ENCODE results near the gene CLIC1.

The CLIC1 gene

GRCh38 chr6:31737315-31737990 is 1.1 kb upstream of the CLIC1 start:
- Mint-ChIP-seq H3K4me1 (ENCODE audit: low read depth) (peaks cover 67% of the 10 kb centered on the region), H3K27me3 (no peaks in the 10 kb centered on the region), H3K4me3 (peak overlapping the region; percentile 98), H3K9me3 (no peaks in the 10 kb centered on the region), H3K27ac (peak overlapping the region; percentile 96), H3K36me3 (ENCODE audit: low read depth) (peaks cover 66% of the 10 kb centered on the region)
- DNase-seq: no peak

DNA sequence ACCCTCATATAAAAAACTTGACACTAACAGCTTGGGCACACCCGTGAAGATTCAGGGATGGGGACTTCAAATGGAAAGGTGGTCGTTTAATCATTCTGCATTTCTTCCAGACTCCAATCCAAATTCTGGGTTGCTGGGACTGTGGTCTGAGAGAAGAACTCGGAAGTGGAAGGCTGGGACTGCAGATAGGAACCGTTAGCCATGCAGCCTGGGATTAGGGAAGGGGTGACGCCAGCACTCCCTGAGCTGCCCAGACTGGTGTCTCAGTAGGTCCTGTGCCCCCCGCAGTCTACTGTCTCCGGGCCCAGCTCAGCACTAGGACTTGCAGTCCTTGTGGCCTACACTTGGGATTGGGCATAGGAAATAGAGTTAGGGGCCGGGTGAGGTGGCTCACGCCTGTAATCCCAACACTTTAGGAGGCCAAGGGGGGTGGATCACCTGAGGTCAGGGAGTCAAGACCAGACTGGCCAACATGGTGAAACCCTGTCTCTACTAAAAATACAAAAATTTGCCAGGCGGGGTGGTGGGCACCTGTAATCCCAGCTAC is 511 bp upstream of the CLIC1 start:
- Mint-ChIP-seq H3K27ac (peak overlapping the region; percentile 96), H3K9me3 (no peaks in the 10 kb centered on the region), H3K36me3 (ENCODE audit: low read depth) (peaks cover 66% of the 10 kb centered on the region), H3K4me3 (peak overlapping the region; percentile 98), H3K4me1 (ENCODE audit: low read depth) (peaks cover 71% of the 10 kb centered on the region), H3K27me3 (no peaks in the 10 kb centered on the region)
- DNase-seq: no peak

GRCh38 chr6:31734821-31735406 is 1.4 kb downstream of the CLIC1 start:
- Mint-ChIP-seq H3K27me3 (no peaks in the 10 kb centered on the region), H3K36me3 (ENCODE audit: low read depth) (peaks cover 66% of the 10 kb centered on the region), H3K9me3 (no peaks in the 10 kb centered on the region)

DNA sequence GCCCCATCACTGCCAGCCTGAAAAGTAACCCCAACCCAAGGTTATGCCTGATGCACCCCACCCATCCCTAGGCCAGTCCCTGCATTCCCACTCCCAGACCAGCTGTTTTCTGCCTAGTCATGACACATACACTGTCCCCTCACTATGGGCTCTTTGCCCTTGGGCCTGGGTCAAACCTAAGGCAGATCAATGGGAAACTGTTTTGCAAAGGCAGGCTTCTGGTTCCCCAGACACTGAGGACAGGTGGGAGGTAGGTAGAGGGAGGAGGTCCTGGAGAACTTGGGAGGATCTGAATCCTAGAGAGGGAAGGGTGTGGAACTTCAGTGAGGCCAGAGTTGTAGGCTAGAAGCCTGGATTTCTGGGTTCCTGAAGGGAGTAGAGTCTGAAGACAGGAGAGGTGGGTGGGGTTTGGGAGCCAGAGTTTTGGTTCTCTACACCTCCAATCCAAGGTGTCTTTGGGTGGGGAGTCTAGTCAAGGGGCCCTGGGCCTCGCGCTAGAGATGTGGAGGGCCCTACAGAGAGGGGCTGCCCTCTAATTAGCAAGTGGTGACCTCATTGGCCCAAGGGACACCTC is 2.0 kb downstream of the CLIC1 start:
- peak overlapping the region; percentile 98 for H3K4me3 Mint-ChIP-seq
- H3K4me1 Mint-ChIP-seq (ENCODE audit: low read depth): peaks cover 65% of the 10 kb centered on the region
- no peaks in the 10 kb centered on the region for H3K27me3 Mint-ChIP-seq
- no peak for DNase-seq
- peaks cover 68% of the 10 kb centered on the region for H3K36me3 Mint-ChIP-seq (ENCODE audit: low read depth)
- peak overlapping the region; percentile 96 for H3K27ac Mint-ChIP-seq
- no peaks in the 10 kb centered on the region for H3K9me3 Mint-ChIP-seq

More at GRCh38 chr6:31734821-31735406, 1.4 kb downstream of the CLIC1 start:
- DNase-seq: peak; percentile 70
- H3K4me1 Mint-ChIP-seq (ENCODE audit: low read depth): peaks cover 67% of the 10 kb centered on the region
- peak overlapping the region; percentile 98 for H3K4me3 Mint-ChIP-seq
- peak overlapping the region; percentile 96 for H3K27ac Mint-ChIP-seq

DNA sequence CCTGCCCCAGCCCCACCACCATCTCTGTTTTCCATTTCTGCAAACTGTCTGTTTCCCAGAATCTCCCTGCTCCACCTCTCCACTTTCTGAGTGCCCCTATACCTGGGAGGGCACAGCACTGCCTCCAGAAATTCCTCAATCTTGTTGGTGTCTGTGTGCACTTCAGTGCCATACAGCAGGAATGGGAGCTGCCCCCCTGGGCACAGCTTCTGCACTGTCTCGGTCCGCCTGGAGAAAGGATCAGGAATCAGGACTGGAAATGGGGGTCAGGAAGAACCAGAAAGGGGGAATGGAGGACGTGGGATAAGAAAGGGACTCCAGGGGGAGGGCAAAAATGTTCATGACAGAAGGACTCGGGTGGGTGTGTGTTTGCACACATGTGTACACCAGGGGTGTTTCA is 2.6 kb downstream of the CLIC1 start:
- H3K27me3 Mint-ChIP-seq: no peaks in the 10 kb centered on the region
- H3K4me1 Mint-ChIP-seq (ENCODE audit: low read depth): peaks cover 65% of the 10 kb centered on the region
- H3K27ac Mint-ChIP-seq: peak overlapping the region; percentile 96
- DNase-seq: no peak
- H3K4me3 Mint-ChIP-seq: peak overlapping the region; percentile 98
- H3K9me3 Mint-ChIP-seq: no peaks in the 10 kb centered on the region
- peaks cover 72% of the 10 kb centered on the region for H3K36me3 Mint-ChIP-seq (ENCODE audit: low read depth)

GRCh38 chr6:31732029-31732428 is 4.3 kb downstream of the CLIC1 start:
- H3K4me3 Mint-ChIP-seq: no peak overlapping the region
- peaks cover 81% of the 10 kb centered on the region for H3K36me3 Mint-ChIP-seq (ENCODE audit: low read depth)
- peaks cover 63% of the 10 kb centered on the region for H3K4me1 Mint-ChIP-seq (ENCODE audit: low read depth)
- peak overlapping the region; percentile 44 for H3K27ac Mint-ChIP-seq
- no peak for DNase-seq
- H3K9me3 Mint-ChIP-seq: no peaks in the 10 kb centered on the region
- no peaks in the 10 kb centered on the region for H3K27me3 Mint-ChIP-seq

- no peaks in the 10 kb centered on the region for H3K9me3 Mint-ChIP-seq
- no peaks in the 10 kb centered on the region for H3K27me3 Mint-ChIP-seq
- no peak for DNase-seq
- H3K4me3 Mint-ChIP-seq: peak overlapping the region; percentile 80
- peak overlapping the region; percentile 84 for H3K27ac Mint-ChIP-seq
- peaks cover 70% of the 10 kb centered on the region for H3K4me1 Mint-ChIP-seq (ENCODE audit: low read depth)
- H3K36me3 Mint-ChIP-seq (ENCODE audit: low read depth): peaks cover 74% of the 10 kb centered on the region
Measured at GRCh38 chr6:31730631-31731086, 5.7 kb downstream of the CLIC1 start.

GRCh38 chr6:31729979-31730630 is 6.2 kb downstream of the CLIC1 start:
- Mint-ChIP-seq H3K9me3 (no peaks in the 10 kb centered on the region), H3K27me3 (no peaks in the 10 kb centered on the region), H3K27ac (peak overlapping the region; percentile 84), H3K36me3 (ENCODE audit: low read depth) (peaks cover 68% of the 10 kb centered on the region), H3K4me1 (ENCODE audit: low read depth) (peaks cover 72% of the 10 kb centered on the region), H3K4me3 (peak overlapping the region; percentile 80)
- peak; percentile 80 for DNase-seq

DNA sequence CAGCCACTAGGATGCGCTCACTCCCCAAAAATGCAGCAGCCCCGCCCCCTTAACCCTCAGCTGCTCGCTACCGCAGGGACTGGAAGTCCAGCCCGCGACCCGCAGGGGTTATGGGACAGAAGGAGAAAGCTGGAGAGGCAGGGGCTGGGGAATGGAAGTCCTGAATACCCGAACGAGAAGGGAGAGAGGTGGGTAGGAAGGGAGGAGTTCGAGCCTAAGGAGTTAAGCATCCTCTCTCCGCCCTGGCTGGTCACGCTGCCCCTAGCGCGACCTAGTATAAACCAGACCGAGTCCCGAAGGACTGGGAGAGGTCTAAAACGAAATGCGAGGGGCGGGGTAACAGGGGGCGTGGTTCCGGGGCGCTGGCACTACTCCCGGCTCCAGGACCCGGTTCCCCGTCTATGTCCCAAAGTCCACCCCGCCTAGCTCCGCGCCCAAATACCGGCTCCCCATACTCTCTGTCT is 6.8 kb downstream of the CLIC1 start:
- Mint-ChIP-seq H3K4me1 (ENCODE audit: low read depth) (peaks cover 72% of the 10 kb centered on the region), H3K27me3 (no peaks in the 10 kb centered on the region), H3K27ac (peak overlapping the region; percentile 84), H3K4me3 (peak overlapping the region; percentile 80), H3K36me3 (ENCODE audit: low read depth) (peaks cover 63% of the 10 kb centered on the region), H3K9me3 (no peaks in the 10 kb centered on the region)
- DNase-seq: peak; percentile 86

DNA sequence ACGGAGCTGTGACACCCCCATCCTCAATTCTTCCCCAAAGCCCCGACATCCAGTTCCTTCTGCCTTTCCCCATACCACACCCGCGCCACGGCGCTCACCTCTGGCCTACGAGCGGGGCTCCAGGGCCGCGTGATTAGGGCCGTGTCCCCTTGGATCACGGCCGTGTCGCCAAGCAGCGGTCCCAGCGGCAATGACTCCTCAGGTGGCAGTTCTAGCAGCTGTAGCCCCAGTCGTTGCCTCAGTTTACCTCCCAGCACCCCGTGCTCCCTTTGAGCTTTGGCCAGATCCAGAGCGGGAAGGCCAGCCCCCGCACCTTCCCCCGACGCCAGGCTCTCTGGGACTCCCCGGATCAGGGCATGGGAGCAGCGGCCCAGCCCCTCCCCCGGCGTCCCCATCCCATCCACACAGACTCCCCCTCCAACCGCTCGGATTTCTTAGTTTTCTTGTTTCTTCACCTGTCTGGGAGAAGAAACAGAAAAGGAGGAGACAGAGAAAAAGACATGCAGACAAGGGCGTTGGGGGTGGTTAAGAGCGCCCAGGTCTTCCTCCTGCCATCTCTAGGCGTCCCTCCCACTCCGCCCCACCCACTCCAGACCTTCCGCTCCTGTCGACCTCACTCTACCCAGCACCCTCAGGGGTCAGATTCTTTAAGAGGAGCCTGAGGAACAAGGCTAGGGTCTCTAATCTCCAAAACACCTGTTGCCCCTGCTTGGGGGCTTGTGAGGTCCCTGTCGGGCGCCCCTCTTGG is 7.4 kb downstream of the CLIC1 start, which contains the start of gene DDAH2:
TSS of gene DDAH2 (minus strand) at position 533 of the 748 bp plus-strand sequence. CDS start at position 395, 138 bp downstream.
- peaks cover 56% of the 10 kb centered on the region for H3K36me3 Mint-ChIP-seq (ENCODE audit: low read depth)

DNA sequence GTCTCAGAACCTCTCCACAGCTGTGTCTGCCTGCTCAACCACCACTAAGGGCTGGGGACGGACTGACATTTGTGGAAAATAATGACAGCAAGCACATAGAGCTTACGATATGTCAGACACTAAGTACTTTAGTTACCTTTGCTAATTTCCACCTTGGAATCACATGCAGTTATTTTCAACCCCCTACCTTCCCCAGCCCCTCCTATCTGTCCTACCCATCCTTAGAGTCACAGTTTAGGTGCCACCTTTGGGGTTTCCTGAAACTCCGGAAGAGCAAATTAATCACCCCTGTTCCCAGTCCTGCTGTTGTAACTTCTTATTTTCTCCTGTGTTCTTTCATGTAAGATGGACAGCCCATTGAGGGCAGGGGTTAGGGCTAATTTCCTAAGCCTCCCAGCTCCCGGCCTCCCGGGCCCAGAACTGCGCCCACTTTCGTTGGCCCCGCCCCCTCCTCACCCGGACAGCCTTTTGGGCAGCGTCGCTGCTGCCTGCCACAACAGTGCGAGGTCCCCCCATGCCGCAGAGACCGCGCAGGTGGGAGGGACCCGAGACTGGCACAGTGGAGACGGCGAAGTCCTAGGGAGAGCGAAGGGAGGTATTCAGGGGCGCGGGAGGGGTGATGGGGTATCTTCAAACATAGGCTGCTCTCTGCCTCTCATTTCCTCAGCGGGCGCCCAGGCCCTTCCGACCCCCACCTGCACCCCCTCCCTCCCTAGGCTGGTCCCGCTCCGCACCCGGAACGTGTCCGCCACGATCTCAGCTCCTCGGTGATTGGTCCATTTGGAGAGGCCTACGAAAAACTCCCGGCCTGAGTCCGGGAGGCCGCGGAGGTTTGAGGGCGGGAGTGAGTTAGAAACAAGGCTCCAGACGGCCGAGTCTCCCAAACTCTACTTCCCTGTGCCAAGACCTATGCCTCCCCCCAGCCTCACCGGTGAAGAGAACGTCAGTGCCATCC is 8.3 kb downstream of the CLIC1 start:
- Mint-ChIP-seq H3K4me3 (no peak overlapping the region), H3K36me3 (ENCODE audit: low read depth) (peaks cover 47% of the 10 kb centered on the region), H3K9me3 (no peaks in the 10 kb centered on the region), H3K4me1 (ENCODE audit: low read depth) (peaks cover 59% of the 10 kb centered on the region), H3K27me3 (no peaks in the 10 kb centered on the region), H3K27ac (peak overlapping the region; percentile 65)
- no peak for DNase-seq

More for the DNA sequence above, 7.4 kb downstream of the CLIC1 start, which contains the start of gene DDAH2:
- peak within 1 kb of the TSS; percentile 84 for H3K27ac Mint-ChIP-seq
- H3K27me3 Mint-ChIP-seq: no peaks in the 10 kb centered on the region
- H3K9me3 Mint-ChIP-seq: no peaks in the 10 kb centered on the region
- H3K4me3 Mint-ChIP-seq: peak within 1 kb of the TSS; percentile 80
- DNase-seq: no peak
- peaks cover 66% of the 10 kb centered on the region for H3K4me1 Mint-ChIP-seq (ENCODE audit: low read depth)

GRCh38 chr6:31727034-31727716 is 9.2 kb downstream of the CLIC1 start:
- H3K4me1 Mint-ChIP-seq (ENCODE audit: low read depth): peaks cover 59% of the 10 kb centered on the region
- H3K36me3 Mint-ChIP-seq (ENCODE audit: low read depth): peaks cover 39% of the 10 kb centered on the region
- no peak for DNase-seq
- no peak overlapping the region for H3K4me3 Mint-ChIP-seq
- H3K27ac Mint-ChIP-seq: peak overlapping the region; percentile 65
- H3K27me3 Mint-ChIP-seq: no peaks in the 10 kb centered on the region
- H3K9me3 Mint-ChIP-seq: no peaks in the 10 kb centered on the region

Measured in activated T-cell treated with anti-CD3 and anti-CD28 coated beads, Interleukin-2, amount 50 U/mL, for 24 hours (primary cell).